Right kidney (tissue), 1 donor: Measurements from ENCODE around the gene TEK.

Source experiments
- DNase-seq: peaks from one replicate; pipeline ENCODE4 v3.0.0-alpha.2; 2016

Gene TEK

DNA sequence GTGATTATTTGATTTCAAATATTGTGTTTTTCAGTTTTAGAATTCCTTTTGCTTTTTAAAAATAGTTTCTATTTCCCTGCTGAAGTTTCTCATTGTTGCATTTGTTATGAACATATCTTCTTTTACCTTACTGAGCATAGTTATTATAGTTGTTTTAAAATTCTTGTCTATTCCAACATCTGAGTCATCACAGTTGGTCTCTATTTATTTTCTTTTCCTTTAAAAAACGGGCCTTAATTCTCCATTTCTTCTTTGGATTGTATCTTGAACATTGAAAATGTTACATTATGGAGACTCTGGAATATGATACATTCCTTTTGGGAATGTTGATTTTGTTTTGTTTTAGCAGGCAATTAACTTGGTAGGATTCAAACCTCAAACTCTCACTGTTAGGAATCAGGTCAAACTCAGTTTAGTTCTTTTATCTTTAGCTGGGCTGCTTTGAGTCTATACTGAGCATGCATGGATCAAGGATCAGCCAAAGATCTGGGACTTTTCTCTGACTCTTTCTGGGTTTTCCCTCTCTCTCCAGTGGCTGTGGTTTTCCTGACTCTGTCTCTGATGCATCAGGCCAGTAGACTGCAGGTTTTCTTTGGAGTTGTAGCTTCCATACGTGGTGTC lies 70.3 kb downstream of the TEK start:
- DNase-seq = no peak

DNA sequence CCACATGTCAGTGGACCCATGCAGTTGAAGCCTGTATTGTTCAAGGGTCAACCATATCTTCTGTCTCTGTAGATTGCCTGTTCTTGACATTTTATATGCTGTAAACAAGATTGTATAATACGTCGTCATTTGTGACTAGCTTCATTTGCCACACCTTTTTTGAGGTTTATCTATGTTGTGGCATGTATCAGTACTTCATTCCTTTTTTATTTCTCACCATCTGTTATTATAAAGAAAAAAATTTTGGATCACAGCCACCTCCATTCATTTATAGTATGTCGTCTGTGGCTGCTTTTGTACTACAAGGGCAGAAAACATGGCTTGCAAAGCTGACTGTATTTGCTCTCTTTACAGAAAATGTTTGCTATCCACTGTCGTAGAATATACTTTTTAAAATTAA lies 72.4 kb downstream of the TEK start:
- no peak for DNase-seq

DNA sequence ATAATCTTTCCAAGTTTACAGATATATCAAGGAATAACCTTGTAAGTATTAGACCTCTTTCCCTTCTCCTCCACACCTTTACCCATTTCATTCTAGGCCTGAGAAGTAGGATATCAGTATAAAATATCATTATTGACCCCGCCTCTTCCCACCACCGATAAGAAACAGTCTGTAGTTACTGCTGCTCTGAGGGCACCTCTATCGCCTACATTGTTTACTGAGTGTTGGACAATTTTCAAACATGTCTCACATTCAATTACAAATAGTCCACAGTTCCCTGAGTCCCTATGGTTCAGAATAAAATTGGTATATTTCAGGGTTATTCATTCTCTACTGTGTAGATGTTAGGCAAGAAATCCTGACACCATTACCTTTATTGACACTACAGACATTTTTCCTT lies 73.4 kb downstream of the TEK start:
- no peak for DNase-seq

DNA sequence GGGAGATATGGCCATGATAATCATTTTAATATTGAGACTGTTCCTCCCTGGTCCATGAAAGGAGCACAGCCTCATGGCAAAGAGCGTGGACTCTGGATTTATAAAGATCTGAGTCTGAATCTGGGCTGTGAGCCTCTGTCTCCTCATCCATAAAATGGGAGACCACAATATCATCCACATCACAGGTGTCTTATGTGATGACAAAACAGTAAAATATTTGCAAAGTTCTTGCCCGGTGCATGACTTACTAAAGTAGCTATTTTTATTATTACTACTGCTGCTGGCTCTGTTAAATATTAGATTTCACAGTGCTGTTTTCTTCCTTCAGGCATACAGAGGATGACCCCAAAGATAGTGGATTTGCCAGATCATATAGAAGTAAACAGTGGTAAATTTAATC lies 74.1 kb downstream of the TEK start:
- DNase-seq = no peak

DNA sequence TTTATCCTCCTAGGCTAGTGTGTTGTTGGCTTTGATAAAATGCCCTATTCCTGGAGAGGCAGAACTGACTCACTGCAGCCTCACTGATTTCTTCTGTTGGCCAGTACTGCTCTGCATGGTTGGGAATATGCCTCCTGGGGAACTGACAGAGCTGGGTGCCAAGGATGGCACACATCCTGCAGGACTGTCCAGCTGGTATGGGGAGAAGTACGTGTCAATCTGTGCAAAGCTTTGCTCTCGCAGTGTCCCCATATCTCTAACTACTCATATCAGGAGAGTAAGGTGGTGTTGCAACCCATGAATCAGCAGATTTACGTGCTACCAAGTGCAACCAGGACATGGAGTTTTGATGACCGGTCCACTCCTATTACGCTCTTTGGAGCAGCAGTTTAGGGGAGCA lies 74.7 kb downstream of the TEK start:
- no peak for DNase-seq

DNA sequence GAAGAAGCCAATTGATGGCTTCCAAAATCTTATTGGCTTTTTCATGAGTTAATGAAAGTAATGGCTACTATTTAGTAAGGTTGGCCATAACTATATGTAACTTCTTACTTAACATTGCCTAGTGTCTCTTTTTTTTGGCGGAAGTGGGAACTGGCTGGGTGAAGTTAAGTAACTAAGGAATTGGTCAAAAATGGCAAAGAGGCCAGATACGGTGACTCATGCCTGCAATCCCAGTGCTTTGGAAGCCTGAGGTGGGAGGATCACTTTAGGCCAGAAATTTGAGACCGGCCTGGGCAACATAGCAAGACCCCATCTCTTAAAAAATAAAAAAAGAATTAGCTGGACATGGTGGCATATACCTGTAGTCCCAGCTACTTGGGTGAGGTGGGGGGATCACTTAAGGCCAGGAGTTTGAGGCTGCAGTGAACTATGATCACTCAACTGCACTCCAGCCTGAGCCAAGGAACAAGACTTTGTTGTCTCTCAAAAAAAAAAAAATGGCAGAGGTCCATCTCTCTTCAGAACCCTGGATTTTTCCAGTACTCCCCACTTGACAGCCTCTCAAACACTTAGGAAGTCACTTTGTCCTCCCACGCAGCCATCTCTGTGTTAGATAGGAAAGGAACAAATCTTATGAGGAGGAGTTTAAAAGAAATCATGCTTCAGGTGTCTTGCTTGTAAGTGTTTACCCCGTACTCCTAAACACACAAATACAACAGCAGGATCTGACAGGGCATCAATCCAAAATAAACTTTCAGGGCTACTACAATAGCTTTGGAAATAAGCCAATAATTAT lies 75.7 kb downstream of the TEK start:
- DNase-seq = no peak

DNA sequence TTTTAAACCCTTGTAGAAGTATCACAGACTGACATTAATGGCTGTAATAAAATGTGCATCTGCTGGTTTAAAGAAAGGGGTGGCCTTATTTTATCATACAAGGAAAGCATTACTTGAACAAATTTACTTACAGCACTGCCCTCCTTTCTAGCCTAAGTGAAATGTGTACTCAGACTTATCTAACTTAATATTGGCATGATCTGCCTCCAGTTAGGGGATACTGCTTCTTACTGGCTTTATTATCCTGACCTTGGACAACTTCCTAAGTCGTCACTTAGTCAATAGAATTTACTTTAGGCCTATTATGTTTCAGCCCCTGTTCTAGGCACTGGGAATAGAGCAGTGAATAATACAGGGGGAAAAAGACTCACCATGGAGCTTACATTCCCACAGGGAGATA lies 79.4 kb downstream of the TEK start:
- no peak for DNase-seq

DNA sequence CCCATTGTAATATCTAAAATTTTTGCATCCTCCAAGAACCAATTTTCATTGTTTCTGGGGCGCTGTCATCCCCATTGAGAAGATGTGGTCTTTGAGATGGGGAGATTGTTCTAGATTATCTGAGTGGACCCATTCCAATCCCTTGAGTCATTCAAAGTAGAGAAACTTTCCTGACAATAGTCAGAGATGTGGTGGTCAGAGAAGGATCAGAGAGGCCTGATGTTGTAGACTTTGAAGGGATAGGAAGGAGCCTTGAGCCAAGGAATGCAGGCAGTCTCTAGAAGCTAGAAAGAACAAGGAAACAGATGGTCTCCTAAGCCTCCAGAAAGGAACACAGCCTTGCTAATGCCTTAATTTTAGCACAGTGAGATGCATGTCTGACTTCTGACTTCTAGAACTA lies 80.4 kb downstream of the TEK start:
- DNase-seq = no peak

DNA sequence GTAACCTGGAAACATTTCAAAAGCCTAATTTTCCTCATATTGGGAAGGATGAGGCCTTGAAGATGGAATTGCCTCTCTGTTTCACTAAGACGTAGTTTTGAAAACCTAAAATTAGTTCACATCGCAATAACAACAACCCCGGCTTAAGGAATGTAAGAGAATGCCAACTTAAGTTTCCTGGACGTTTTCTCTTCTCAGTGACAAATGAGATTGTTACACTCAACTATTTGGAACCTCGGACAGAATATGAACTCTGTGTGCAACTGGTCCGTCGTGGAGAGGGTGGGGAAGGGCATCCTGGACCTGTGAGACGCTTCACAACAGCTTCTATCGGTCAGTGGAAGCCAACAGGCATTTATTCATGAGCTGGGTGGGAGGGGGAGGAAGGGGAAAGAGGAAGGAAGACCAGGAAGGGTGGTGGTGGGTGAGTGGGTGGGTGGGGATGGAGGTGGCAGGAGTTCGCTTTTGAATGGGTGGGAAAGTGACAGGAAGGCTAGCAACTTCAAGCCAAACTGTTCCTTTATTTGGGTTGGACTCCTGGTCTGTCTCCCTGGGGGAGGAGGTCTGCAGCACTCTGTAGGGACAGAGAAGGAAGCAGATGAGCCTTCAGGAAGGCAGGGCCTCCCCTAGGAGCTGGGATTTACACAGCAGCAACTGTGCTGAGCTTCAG lies 83.4 kb downstream of the TEK start:
- no peak for DNase-seq

DNA sequence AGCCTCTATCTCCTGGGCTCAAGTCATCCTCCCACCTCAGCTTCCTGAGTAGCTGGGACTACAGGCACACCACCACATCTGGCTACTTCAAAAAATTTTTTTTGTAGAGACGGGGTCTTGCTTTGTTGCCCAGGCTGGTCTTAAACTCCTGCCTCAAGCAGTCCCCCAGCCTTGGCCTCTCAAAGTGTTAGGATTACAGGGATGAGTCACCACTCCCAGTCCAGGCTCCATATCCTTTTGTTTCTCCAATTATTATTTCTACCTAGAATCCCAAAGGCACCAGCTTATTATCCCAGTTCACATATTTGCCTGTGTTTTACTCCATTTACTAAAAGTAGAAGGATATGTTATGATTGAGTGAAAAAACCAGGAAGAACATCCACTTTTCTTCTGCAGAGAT lies 84.9 kb downstream of the TEK start:
- no peak for DNase-seq

DNA sequence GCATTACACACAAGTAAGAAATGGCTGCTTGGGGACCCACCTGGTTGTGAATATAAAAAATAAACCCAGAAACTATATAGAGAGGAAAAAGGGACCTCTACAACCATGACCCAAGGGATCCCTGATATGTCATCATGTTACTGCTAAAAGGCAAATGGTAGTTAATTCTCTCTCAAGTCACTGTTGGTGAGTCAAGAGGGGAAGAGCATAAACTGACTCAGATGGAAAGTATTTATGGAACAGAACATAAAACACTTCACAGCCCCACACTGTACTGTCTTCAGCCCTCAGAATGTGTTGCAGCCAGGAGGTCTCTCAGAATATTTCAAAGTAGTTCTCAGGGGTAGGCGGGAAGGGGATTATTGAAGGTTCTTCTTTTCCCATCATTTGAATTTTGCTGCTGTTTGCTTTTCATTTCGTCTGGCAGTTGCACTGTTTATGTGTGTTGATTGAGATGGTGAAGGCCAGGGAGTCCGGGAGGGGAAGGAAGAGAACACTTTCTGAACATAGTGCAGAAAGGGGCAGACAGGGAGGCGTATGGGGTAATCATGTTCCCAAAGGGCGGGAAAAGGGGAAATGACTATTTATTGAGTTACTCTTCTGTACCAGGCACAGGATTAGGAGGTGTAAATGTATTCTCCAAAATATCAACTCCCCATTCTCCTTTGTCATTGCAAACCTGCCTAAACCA lies 85.5 kb downstream of the TEK start:
- DNase-seq = no peak

DNA sequence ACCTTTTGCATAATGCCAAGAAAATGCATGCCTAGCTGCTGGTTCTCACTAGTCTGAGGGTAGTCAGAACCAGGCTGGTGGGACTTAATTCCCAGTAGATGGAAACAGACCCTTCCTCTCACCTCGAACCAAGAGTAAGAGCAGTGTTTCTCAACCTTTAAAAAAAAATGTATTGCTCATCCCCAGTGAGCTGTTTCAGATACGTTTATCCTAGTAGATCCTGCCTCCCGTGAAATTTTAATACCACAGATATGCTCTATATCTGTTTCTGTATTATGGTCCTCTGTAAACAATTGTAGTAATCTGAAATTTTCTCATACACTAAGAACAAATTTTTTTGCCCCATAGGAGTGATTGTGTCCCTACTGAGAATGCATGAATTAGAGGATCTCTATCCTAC lies 86.2 kb downstream of the TEK start:
- DNase-seq = no peak

DNA sequence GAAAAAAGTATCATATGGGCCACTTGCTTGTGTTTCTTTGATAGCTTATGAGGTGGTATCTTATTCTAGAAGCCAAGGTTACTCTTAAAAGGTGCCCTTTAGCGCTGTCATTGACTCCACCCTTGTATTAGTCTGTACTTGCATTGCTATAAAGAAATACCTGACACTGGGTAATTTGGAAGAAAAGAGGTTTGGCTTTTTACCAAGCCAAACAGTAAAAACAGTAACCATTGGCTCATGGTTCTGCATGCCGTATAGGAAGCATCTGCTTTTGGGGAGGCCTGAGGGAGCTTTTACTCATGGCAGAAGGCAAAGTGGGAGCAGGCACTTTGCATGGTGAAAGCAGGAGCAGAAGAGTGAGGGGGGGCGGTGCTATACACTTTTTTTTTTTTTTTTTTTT lies 87.4 kb downstream of the TEK start:
- no peak for DNase-seq

DNA sequence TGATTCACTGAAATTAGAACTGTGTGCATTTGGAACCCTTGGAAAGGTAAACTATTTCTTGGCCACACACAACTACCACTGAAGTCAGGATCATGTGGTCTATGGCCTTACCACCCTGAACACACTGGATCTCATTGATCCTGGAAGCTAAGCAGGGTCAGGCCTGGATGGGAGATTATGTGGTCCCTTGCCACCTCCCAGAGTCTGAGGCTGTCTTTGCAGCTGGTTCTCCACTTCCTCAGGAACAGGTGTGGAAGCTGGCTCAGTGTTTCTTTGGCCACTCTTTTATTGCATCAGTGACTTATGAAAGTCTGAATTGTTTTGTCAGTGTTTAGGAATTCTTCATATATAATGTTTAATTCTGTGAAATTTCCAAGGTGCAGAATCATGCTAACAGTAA lies 89.2 kb downstream of the TEK start:
- DNase-seq = no peak

DNA sequence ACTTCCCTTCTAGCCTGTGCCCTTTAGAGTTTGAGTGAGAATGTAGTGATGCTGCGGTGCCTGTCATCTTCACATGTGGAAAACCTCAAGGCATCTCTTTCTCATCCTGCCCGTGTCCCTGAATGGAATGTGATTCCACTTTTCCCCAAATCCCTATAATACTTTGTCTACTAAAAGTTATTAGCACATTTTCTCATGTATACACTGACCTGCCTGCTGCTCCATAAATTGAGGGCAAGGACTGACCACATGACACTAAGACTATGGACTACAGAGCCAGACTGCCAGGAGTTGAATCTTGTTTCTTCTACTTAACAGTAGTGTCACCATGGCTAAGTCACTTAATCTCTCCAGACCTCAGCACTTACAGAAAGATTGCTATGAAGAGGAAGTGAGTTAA lies 93.0 kb downstream of the TEK start:
- DNase-seq = no peak

DNA sequence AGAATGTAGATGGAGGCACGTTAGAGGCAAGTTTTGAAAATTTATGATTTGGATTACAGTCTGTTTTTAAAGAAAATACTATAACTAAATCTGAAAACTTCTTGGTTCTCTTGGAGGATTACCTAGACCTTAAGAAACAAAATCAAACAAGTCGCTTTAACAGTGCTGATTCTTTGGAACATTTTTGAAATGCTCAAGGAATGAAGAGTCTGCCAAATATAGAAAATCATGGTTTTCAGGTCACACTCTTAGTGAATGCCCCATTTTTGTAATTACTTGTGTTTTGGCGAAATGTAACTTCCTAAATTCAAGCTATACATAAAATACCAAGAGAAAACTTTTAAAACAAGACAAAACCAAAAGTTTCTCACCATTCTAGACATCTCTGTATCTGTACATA lies 94.8 kb downstream of the TEK start:
- no peak for DNase-seq

DNA sequence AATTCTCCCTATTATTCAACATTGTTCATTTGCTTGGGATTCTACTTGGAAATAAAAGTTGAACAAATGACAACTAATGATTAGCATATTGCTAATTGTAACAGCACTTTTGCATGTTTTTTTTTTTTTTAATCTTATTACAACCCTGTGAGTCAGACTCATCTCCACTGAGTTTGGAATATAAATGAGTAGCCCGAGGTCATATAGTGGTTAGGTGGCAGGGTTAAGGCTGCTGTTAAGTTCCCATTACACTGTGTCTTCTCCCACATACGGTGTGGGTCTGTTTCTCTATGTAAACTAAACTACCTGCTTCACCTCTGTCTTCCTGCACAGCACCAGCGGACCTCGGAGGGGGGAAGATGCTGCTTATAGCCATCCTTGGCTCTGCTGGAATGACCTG lies 95.6 kb downstream of the TEK start:
- DNase-seq = no peak

DNA sequence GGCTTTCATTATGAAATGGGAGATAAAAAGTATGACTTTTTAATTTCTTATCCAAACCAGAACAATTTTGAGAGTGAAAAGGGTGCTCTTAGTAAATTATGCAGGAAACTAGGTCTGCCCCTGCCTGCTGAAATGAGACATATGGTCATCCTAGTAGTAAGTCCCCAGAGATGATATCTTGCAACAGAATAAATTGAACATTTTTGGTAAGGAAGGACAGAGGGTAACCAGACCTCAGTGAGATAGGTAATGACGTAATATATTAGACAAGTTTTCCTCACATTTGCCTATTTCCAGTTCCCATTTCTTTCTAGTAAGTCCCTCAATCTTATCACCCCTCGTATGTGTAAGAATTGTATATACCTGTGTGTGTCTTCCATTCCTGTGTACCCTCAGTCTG lies 96.2 kb downstream of the TEK start:
- no peak for DNase-seq

DNA sequence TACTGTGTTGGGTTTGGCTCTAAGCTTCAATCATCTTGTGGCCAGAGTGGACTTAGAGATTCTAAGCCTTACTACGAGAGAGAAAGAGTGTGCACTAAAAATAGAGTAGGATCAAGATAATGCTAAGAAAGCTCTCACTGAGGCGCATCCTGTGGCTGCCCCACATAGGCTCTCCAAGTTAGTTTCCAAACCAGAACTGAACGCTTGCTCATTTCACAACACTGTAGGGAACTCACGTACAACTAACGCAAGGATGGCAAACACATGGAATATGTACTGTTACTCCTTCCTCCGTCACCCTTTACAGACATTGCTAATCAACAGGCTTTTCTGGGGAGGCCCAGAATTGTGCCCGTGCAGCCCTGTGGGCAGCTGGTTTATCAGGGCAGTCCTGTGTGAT lies 97.0 kb downstream of the TEK start:
- DNase-seq = no peak

DNA sequence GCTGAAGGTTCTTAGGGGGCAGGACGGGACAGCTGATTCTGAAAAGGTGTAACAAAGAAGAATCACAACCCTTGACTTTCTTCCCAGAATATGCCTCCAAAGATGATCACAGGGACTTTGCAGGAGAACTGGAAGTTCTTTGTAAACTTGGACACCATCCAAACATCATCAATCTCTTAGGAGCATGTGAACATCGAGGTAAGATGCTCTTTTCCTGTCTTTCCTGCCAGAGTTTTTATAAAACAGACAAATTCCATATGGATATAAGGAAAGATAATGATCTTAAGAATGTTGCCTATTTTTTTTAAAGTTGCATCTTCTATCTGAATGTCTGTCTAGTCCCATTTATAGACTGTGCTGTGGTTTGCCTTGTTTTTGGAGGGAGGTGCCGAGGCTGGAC lies 100.0 kb downstream of the TEK start:
- DNase-seq = no peak

DNA sequence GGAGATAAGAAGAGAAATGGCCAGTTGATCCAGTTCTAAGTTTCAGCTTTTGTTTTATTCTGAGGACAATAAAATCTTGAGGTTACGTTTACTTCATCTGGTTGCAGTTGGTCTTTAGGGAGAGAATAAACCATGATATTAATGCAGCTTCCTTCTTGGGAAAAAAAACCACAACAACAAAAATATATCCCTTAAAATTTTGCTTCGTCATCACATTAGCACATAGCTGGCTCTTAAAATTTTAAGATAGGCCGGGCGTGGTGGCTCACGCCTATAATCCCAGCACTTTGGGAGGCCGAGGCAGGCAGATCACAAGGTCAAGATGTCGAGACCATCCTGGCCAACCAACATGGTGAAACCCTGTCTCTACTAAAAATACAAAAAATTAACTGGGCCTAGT lies 101.6 kb downstream of the TEK start:
- DNase-seq = no peak

DNA sequence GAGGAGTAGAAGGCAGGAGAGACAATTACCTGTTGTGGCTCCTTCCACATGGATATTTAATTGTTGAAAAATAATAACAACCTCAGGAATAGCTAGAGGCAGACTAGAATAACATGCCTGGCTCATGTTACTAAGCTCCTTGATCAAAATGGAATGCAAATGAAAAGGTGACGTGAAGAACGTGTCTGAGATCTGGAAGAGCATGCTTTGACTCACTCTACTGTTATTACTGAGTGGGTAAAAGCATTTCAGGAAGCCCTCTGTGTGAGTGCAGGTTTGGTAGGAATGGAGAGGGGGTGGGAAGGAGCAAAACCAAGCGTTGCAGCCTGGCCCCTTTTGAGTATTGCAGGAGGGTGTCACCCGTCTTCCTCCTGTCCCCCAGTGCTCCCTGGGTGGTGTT lies 103.2 kb downstream of the TEK start:
- no peak for DNase-seq

DNA sequence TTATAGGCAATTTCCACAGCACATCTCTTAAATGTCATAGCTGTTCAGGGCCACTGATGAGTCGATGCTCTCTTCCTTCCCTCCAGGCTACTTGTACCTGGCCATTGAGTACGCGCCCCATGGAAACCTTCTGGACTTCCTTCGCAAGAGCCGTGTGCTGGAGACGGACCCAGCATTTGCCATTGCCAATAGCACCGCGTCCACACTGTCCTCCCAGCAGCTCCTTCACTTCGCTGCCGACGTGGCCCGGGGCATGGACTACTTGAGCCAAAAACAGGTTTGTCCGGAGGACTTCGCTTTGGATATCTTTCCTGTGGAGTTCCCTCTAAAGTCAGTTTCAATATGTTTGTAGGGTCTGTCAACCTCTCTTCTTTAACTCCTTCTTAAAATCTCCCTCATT lies 103.6 kb downstream of the TEK start:
- no peak for DNase-seq
